VCaP (cell line): ENCODE results near the gene MAVS.
"Not testable (repeated sequence)": the region's sequence is repeated elsewhere in the genome, so short reads cannot be mapped to it uniquely, and the experiment has no call there.

ENCODE experiments used
- H3K27ac ChIP-seq: fragments of 450-650 bp; 2 replicates; pipeline ENCODE4 v1.5.1; 2017
- CTCF ChIP-seq: fragments of 450-650 bp; conservative IDR thresholded peaks from 2 replicates; pipeline ENCODE4 v1.5.1; 2017; ENCODE audit warnings: mild to moderate bottlenecking, moderate library complexity

The MAVS gene

GRCh38 chr20:3901028-3901705 is 54.5 kb downstream of the MAVS start:
- no peak overlapping the region for H3K27ac ChIP-seq
- no peak for TF ChIP-seq CTCF

- no peak overlapping the region for H3K27ac ChIP-seq
Observed at GRCh38 chr20:3901706-3902440, 55.2 kb downstream of the MAVS start.

GRCh38 chr20:3902446-3902845 is 55.8 kb downstream of the MAVS start:
- H3K27ac ChIP-seq = no peak overlapping the region
- TF ChIP-seq CTCF = no peak

More at GRCh38 chr20:3901706-3902440, 55.2 kb downstream of the MAVS start:
- TF ChIP-seq CTCF = no peak

- no peak overlapping the region for H3K27ac ChIP-seq
- no peak for TF ChIP-seq CTCF
Observed at GRCh38 chr20:3904224-3904623, 57.6 kb downstream of the MAVS start.

- H3K27ac ChIP-seq = no peak overlapping the region
- no peak for TF ChIP-seq CTCF
Observed at GRCh38 chr20:3904857-3905256, 58.2 kb downstream of the MAVS start.

GRCh38 chr20:3906744-3907721 is 60.4 kb downstream of the MAVS start:
- H3K27ac ChIP-seq = not testable (repeated sequence)

- no peak for TF ChIP-seq CTCF
- H3K27ac ChIP-seq = no peak overlapping the region
Observed at GRCh38 chr20:3908667-3909066, 62.0 kb downstream of the MAVS start.
